Astrocyte (in vitro differentiated cells and primary cell): ENCODE data around the gene PAFAH1B2.

ENCODE experiments used
- CTCF ChIP-seq: IDR thresholded peaks from 2 replicates; pipeline ENCODE4 v1.5.1; 2011; ENCODE audit warnings: low read depth, mild to moderate bottlenecking, inconsistent platforms, low read length, moderate library complexity; ENCODE audit not compliant: insufficient read depth
- EZH2 ChIP-seq: IDR thresholded peaks from 2 replicates; pipeline ENCODE4 v1.6.1; 2012; ENCODE audit warnings: mild to moderate bottlenecking, low read length, inconsistent platforms; ENCODE audit not compliant: insufficient read depth

GRCh38 chr11:117182551-117182935 is 38.5 kb downstream of the PAFAH1B2 start:
- TF ChIP-seq CTCF (no peak), EZH2 (no peak)
